Esophagus muscularis mucosa (tissue), 4 donors: ENCODE measurements around the gene IGF1R. TPM values are rescaled to one million over a fixed set of nuclear protein-coding genes. Genes with fewer than 3 reads are reported as not detected.

Source experiments
- DNase-seq: peaks from one replicate; pipeline ENCODE4 v3.0.0-alpha.2; 2017; ENCODE audit errors: extremely low spot score
- H3K27ac ChIP-seq, 4 donors: fragments of 200-600 bp; sonication (generic); replicated peaks in 1 of 4; 1 replicate in 3 of 4; 2 replicates in 1 of 4; pipeline ENCODE4 v1.5.1; 2016 to 2019; ENCODE audit warnings: mild to moderate bottlenecking in 1 of 4
- H3K27me3 ChIP-seq, 4 donors: fragments of 200-600 bp; sonication (generic); one replicate each; pipeline versions ENCODE4 v1.5.1 to v1.6.0; 2016 to 2019
- H3K36me3 ChIP-seq, 4 donors: fragments of 200-600 bp; sonication (generic); one replicate each; pipeline ENCODE4 v1.5.1; 2016 to 2019
- H3K4me1 ChIP-seq, 4 donors: fragments of 200-600 bp; sonication (generic); one replicate each; pipeline ENCODE4 v1.5.1; 2016 to 2019
- H3K4me3 ChIP-seq, 4 donors: fragments of 200-600 bp; sonication (generic); 1 replicate in 2 of 4; 2 replicates in 2 of 4; pipeline ENCODE4 v1.5.1; 2016 to 2019; ENCODE audit warnings: mild to moderate bottlenecking in 4 of 4, moderate library complexity in 1 of 4
- H3K9me3 ChIP-seq, 4 donors: fragments of 200-600 bp; sonication (generic); 1 replicate in 3 of 4; 2 replicates in 1 of 4; pipeline ENCODE4 v1.5.1; 2016 to 2019
- CTCF ChIP-seq, 3 experiments: fragments of 200-600 bp in 2 of 3; fragments of 450-650 bp in 1 of 3; sonication (generic) in 2 of 3; IDR thresholded peaks; one replicate each; pipeline ENCODE4 v1.5.1; 2017 to 2019; ENCODE audit warnings: antibody characterized with exemption in 3 of 3, mild to moderate bottlenecking in 2 of 3, moderate library complexity in 1 of 3
- EP300 ChIP-seq: sonication (generic); formaldehyde crosslinking; IDR thresholded peaks from one replicate; pipeline ENCODE4 v1.6.1; 2017; ENCODE audit warnings: antibody characterized with exemption
- POLR2A ChIP-seq: fragments of 450-650 bp; IDR thresholded peaks from one replicate; pipeline ENCODE4 v1.6.1; 2017; ENCODE audit warnings: antibody characterized with exemption, moderate library complexity, mild to moderate bottlenecking, low read depth
- POLR2AphosphoS5 ChIP-seq, 2 donors: sonication (generic); formaldehyde crosslinking; IDR thresholded peaks; one replicate each; pipeline ENCODE4 v1.6.1; 2017; ENCODE audit warnings: antibody characterized with exemption in 2 of 2
- WGBS: methylation state at CpG from one replicate; pipeline ENCODE4 v1.1.5; 2018; 5-methylcytosine and 5-hydroxymethylcytosine counted together
- intact Hi-C: fragments of 100-400 bp; cut with DNase I; formaldehyde crosslinking; loops from one replicate; pipeline ENCODE4 v1.15.1; 2023
- small RNA-seq, 3 donors: library from RNA; depleted of rRNA; stranded (forward); fragments of <200 nt; gene quantifications; one replicate each; pipeline ENCODE3, GENCODE V24; 2016
- total RNA-seq, 4 donors: library from RNA; depleted of rRNA; stranded (reverse); fragments of >200 nt; gene quantifications; one replicate each; pipeline versions ENCODE4 v1.1.0 to v1.2.1, GENCODE V29; 2016

The IGF1R gene
- total RNA-seq, 4 donors from 2014 or later = 33.6 to 95.3 (median 49.7) TPM

- 82% methylated on average over 9 of the region's 9 CpGs for WGBS
- no peak for DNase-seq
Observed at GRCh38 chr15:99006146-99006545, 357.8 kb downstream of the IGF1R start.

GRCh38 chr15:99006904-99007495 is 358.7 kb downstream of the IGF1R start:
- Histone ChIP-seq H3K4me1 (no peaks in the 10 kb centered on the region), H3K27me3 (no peaks in the 10 kb centered on the region), H3K36me3 (no peaks in the 10 kb centered on the region), H3K27ac (no peak overlapping the region), H3K4me3 (no peak overlapping the region), H3K9me3 (no peaks in the 10 kb centered on the region)
- 93% methylated on average over 17 of the region's 17 CpGs for WGBS
- intact Hi-C loops = no loop called here
- TF ChIP-seq CTCF (IDR thresholded peaks at IDR 0.05) = no peak
- no peak for TF ChIP-seq EP300
- no peak for TF ChIP-seq POLR2A
- TF ChIP-seq POLR2AphosphoS5 (IDR thresholded peaks at IDR 0.05) = no peak
- DNase-seq = peak; percentile 84

More at GRCh38 chr15:99006146-99006545, 357.8 kb downstream of the IGF1R start:
- TF ChIP-seq CTCF (IDR thresholded peaks at IDR 0.05) (no peak), EP300 (no peak)
- Histone ChIP-seq H3K27me3 (no peaks in the 10 kb centered on the region), H3K4me1 (no peaks in the 10 kb centered on the region), H3K9me3 (no peaks in the 10 kb centered on the region), H3K4me3 (no peak overlapping the region), H3K27ac (no peak overlapping the region), H3K36me3 (no peaks in the 10 kb centered on the region)
- intact Hi-C loops = no loop called here

- Histone ChIP-seq H3K27ac (no peak overlapping the region), H3K4me1 (peaks cover under 1 to 7% (median 6%) of the 10 kb centered on the region in 4 donors), H3K9me3 (no peaks in the 10 kb centered on the region), H3K4me3 (no peak overlapping the region), H3K36me3 (no peaks in the 10 kb centered on the region), H3K27me3 (no peaks in the 10 kb centered on the region)
- 65% methylated on average over 8 of the region's 8 CpGs for WGBS
- DNase-seq = peak; percentile 21
- TF ChIP-seq POLR2A (no peak), EP300 (no peak), CTCF (IDR thresholded peaks at IDR 0.05) (no peak), POLR2AphosphoS5 (IDR thresholded peaks at IDR 0.05) (no peak)
- intact Hi-C loops = no loop called here
Observed at GRCh38 chr15:99009741-99010330, 361.5 kb downstream of the IGF1R start.

- no peaks in the 10 kb centered on the region for H3K27me3 ChIP-seq
- intact Hi-C loops = no loop called here
- H3K9me3 ChIP-seq = no peaks in the 10 kb centered on the region
- TF ChIP-seq CTCF (IDR thresholded peaks at IDR 0.05) = no peak
- TF ChIP-seq POLR2A = no peak
- no peak for TF ChIP-seq EP300
- no peak for TF ChIP-seq POLR2AphosphoS5 (IDR thresholded peaks at IDR 0.05)
- peaks cover 8 to 16% (median 15%) of the 10 kb centered on the region in 4 donors for H3K4me1 ChIP-seq
- H3K36me3 ChIP-seq = no peaks in the 10 kb centered on the region
- H3K27ac ChIP-seq = no peak overlapping the region
- WGBS = 97% methylated on average over 2 of the region's 2 CpGs
- no peak for DNase-seq
- no peak overlapping the region for H3K4me3 ChIP-seq
Observed at GRCh38 chr15:99010768-99011167, 362.4 kb downstream of the IGF1R start.

Small RNA genes within 50 kb of the gene (small RNA-seq; reads per million reads assigned to genes)
- 0 to 0.51 (median 0) reads per million in 3 donors for gene MIR4714
